ENCODE data around the gene MARCHF10. TPM values are rescaled to one million over a fixed set of nuclear protein-coding genes. Genes with fewer than 3 reads are reported as not detected.

MARCHF10 gene
- total RNA-seq, 1 experiment from 2014 or later, result not detected

DNA sequence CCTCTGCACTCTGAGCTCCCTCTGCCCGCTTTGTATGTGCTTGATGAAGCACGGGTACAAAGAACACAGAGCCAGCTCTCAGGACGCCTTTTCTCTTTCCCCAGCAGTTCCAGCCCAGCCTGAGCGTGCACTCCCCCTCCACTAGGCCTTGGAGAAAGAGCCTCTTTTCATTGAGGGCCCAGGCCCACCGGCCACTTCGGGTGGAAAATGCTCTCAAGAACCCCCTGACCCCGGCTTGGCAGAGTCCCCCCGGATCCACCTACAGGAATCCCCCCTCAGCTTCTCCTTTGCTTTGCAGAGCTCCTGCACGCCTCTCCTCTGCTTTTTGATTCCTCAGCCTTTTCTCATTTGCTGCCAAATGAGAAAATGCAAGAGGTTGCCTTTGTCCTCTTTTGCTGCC lies 150.4 kb downstream of the MARCHF10 start:
- Mint-ChIP-seq H3K27ac (ENCODE audit: low read depth, unreplicated experiment) (no peak overlapping the region), H3K9me3 (ENCODE audit: unreplicated experiment) (peaks cover 13% of the 10 kb centered on the region), H3K27me3 (ENCODE audit: insufficient read depth, unreplicated experiment) (no peaks in the 10 kb centered on the region), H3K4me3 (ENCODE audit: unreplicated experiment) (no peak overlapping the region), H3K36me3 (ENCODE audit: insufficient read depth, unreplicated experiment) (no peaks in the 10 kb centered on the region), H3K4me1 (ENCODE audit: insufficient read depth, unreplicated experiment) (peaks cover 6% of the 10 kb centered on the region)
- intact Hi-C loops (cut with micrococcal nuclease), result no loop called here
- ChIA-PET POLR2A (no interaction called here), CTCF (no interaction called here)
- TF ChIP-seq, protein P1, sequence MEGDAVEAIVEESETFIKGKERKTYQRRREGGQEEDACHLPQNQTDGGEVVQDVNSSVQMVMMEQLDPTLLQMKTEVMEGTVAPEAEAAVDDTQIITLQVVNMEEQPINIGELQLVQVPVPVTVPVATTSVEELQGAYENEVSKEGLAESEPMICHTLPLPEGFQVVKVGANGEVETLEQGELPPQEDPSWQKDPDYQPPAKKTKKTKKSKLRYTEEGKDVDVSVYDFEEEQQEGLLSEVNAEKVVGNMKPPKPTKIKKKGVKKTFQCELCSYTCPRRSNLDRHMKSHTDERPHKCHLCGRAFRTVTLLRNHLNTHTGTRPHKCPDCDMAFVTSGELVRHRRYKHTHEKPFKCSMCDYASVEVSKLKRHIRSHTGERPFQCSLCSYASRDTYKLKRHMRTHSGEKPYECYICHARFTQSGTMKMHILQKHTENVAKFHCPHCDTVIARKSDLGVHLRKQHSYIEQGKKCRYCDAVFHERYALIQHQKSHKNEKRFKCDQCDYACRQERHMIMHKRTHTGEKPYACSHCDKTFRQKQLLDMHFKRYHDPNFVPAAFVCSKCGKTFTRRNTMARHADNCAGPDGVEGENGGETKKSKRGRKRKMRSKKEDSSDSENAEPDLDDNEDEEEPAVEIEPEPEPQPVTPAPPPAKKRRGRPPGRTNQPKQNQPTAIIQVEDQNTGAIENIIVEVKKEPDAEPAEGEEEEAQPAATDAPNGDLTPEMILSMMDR (IDR thresholded peaks at IDR 0.05; ENCODE audit: unreplicated experiment), result no peak
- BruUV-seq (replicated peaks), result no TSS peak
- DNase-seq (ENCODE audit: unreplicated experiment), result no peak

DNA sequence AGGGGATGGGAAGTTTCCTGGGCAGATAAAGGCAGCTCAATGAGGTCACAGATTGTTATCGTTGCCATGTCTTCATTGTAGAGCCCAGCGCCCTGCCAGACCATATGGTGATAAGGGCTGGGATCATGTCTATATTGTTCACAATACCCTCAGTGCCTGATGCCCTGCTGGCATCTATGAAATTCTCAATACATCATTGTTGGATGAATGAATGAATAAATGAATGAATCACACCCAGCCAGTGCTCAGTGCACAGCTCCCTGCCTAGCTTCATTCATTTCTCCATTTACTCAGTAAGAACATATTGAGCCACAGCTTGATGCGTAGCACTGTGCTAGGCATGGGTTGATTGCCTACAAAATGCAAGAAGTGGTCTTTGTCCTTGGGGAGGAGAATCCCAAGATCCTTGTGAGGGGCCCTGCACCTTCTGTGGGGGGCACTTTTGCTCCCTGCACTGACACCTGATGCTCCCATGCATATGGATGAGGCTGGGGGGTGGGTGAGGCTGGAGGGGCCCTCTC lies 150.9 kb downstream of the MARCHF10 start:
- Mint-ChIP-seq H3K27me3 (ENCODE audit: insufficient read depth, unreplicated experiment) (no peaks in the 10 kb centered on the region), H3K4me1 (ENCODE audit: insufficient read depth, unreplicated experiment) (peaks cover 6% of the 10 kb centered on the region), H3K27ac (ENCODE audit: low read depth, unreplicated experiment) (no peak overlapping the region), H3K9me3 (ENCODE audit: unreplicated experiment) (peaks cover 13% of the 10 kb centered on the region), H3K36me3 (ENCODE audit: insufficient read depth, unreplicated experiment) (no peaks in the 10 kb centered on the region), H3K4me3 (ENCODE audit: unreplicated experiment) (no peak overlapping the region)
- TF ChIP-seq, protein P1 (IDR thresholded peaks at IDR 0.05; ENCODE audit: unreplicated experiment), result no peak
- DNase-seq (ENCODE audit: unreplicated experiment), result no peak
- no TSS peak for BruUV-seq (replicated peaks)
- CTCF ChIA-PET, result interaction anchor here (1.0 kb wide), 1 partner anchor 15 kb away, joined by 4 read pairs; no protein-coding TSS in a partner anchor
- POLR2A ChIA-PET, result no interaction called here
- intact Hi-C loops (cut with micrococcal nuclease), result no loop called here

DNA sequence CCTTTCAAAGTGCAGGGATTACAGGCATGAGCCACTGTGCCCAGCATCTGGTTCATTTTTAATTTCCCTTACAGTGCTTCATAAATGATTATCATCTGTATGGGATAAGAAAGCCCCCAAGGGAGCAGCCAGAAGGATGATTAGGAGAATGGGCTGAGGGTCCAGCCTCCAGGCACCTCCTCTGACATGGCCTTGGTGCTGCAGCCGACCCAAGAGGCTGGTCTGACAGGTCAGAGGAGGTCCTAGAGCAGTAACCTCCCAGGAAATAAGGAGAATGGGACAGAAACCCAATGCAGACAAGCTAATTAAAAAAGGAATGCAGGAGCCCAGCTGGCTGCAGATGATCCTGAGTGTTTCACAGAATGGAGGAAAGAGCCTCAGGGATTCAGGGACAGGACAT lies 151.7 kb downstream of the MARCHF10 start:
- TF ChIP-seq, protein P1 (IDR thresholded peaks at IDR 0.05; ENCODE audit: unreplicated experiment), result no peak
- CTCF ChIA-PET, result interaction anchor here (0.6 to 1.0 kb wide), 2 partner anchors 16 to 121 kb away, joined by 3 to 4 read pairs; no protein-coding TSS in a partner anchor
- H3K27ac Mint-ChIP-seq (ENCODE audit: low read depth, unreplicated experiment), result no peak overlapping the region
- peaks cover 10% of the 10 kb centered on the region for H3K9me3 Mint-ChIP-seq (ENCODE audit: unreplicated experiment)
- no peak for DNase-seq (ENCODE audit: unreplicated experiment)
- H3K4me3 Mint-ChIP-seq (ENCODE audit: unreplicated experiment), result no peak overlapping the region
- no peaks in the 10 kb centered on the region for H3K27me3 Mint-ChIP-seq (ENCODE audit: insufficient read depth, unreplicated experiment)
- POLR2A ChIA-PET, result no interaction called here
- intact Hi-C loops (cut with micrococcal nuclease), result no loop called here
- no peaks in the 10 kb centered on the region for H3K36me3 Mint-ChIP-seq (ENCODE audit: insufficient read depth, unreplicated experiment)
- H3K4me1 Mint-ChIP-seq (ENCODE audit: insufficient read depth, unreplicated experiment), result peaks cover 6% of the 10 kb centered on the region
- BruUV-seq (replicated peaks), result no TSS peak

DNA sequence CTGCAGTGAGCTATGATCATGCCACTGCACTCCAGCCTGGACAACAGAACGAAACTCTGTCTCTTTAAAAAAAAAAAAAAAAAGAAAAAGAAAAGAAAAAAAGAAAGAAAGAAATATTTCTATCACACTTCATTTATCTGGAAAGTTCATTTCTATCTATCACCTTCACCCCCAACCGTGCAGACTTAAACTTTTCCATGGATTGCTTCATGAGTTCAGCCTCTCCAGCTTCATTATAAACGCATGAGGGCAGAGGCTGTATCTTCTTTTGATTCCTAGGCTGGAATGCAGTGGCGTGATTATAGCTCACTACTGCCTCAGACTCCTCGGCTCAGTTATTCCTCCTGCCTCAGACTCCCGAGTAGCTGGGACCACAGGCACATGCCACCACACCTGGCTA lies 152.5 kb downstream of the MARCHF10 start:
- TF ChIP-seq, protein P1 (IDR thresholded peaks at IDR 0.05; ENCODE audit: unreplicated experiment), result no peak
- H3K9me3 Mint-ChIP-seq (ENCODE audit: unreplicated experiment), result peaks cover 2% of the 10 kb centered on the region
- H3K4me1 Mint-ChIP-seq (ENCODE audit: insufficient read depth, unreplicated experiment), result peaks cover 6% of the 10 kb centered on the region
- no peak for DNase-seq (ENCODE audit: unreplicated experiment)
- ChIA-PET POLR2A (interaction anchor here (0.7 kb wide), 1 partner anchor 12 kb away, joined by 4 read pairs; no protein-coding TSS in a partner anchor), CTCF (interaction anchor here (0.6 to 0.8 kb wide), 2 partner anchors 16 to 121 kb away, joined by 3 read pairs; no protein-coding TSS in a partner anchor)
- no peaks in the 10 kb centered on the region for H3K36me3 Mint-ChIP-seq (ENCODE audit: insufficient read depth, unreplicated experiment)
- intact Hi-C loops (cut with micrococcal nuclease), result no loop called here
- H3K4me3 Mint-ChIP-seq (ENCODE audit: unreplicated experiment), result no peak overlapping the region
- H3K27ac Mint-ChIP-seq (ENCODE audit: low read depth, unreplicated experiment), result no peak overlapping the region
- no TSS peak for BruUV-seq (replicated peaks)
- H3K27me3 Mint-ChIP-seq (ENCODE audit: insufficient read depth, unreplicated experiment), result no peaks in the 10 kb centered on the region
